Common myeloid progenitor, CD34-positive (primary cell): Measurements from ENCODE around the gene RRP36. TPM values are rescaled to one million over a fixed set of nuclear protein-coding genes. Genes with fewer than 3 reads are reported as not detected.
A peak's percentile ranks its signal among the peaks of the same experiment; 100 is the strongest.

Experiments used
- CTCF ChIA-PET: fragments of 350-600 bp; sonication (Branson Sonifier 250); formaldehyde crosslinking; loops from one replicate; lab custom pipeline; 2021; ENCODE audit warnings: antibody characterized with exemption; lab: Charles Lee
- POLR2A ChIA-PET: fragments of 350-600 bp; sonication (Branson Sonifier 250); formaldehyde crosslinking; loops from one replicate; lab custom pipeline; 2021; ENCODE audit warnings: antibody characterized with exemption; lab: Charles Lee
- DNase-seq, 3 donors: peaks; one replicate each; pipeline versions ENCODE4 v3.0.0 to v3.0.0-alpha.2; 2013
- H3K27ac ChIP-seq, 2 experiments: 1 replicate in 1 of 2; 2 replicates in 1 of 2; pipeline ENCODE4 v1.7.0; 2013; ENCODE audit warnings: inconsistent platforms in 2 of 2, low read length in 2 of 2, mild to moderate bottlenecking in 2 of 2, low read depth in 1 of 2, moderate library complexity in 1 of 2; ENCODE audit not compliant: severe bottlenecking in 2 of 2, insufficient read depth in 1 of 2, poor library complexity in 1 of 2
- H3K27me3 ChIP-seq, 5 experiments: replicated peaks in 2 of 5; 1 replicate in 3 of 5; 2 replicates in 2 of 5; pipeline versions ENCODE4 v1.6.1 to v1.7.0; 2013; ENCODE audit warnings: low read length in 4 of 5, mild to moderate bottlenecking in 2 of 5, moderate library complexity in 2 of 5, inconsistent platforms in 1 of 5; ENCODE audit not compliant: insufficient read depth in 5 of 5, control insufficient read depth in 4 of 5
- H3K36me3 ChIP-seq, 4 experiments: 1 replicate in 2 of 4; 2 replicates in 2 of 4; pipeline versions ENCODE4 v1.6.1 to v1.7.0; 2013; ENCODE audit warnings: low read length in 3 of 4, control low read depth in 1 of 4, mild to moderate bottlenecking in 1 of 4; ENCODE audit not compliant: control insufficient read depth in 4 of 4, insufficient read depth in 4 of 4
- H3K4me1 ChIP-seq, 4 experiments: 1 replicate in 3 of 4; 2 replicates in 1 of 4; pipeline versions ENCODE4 v1.6.1 to v1.7.1; 2013; ENCODE audit warnings: low read length in 3 of 4, mild to moderate bottlenecking in 3 of 4, control low read depth in 1 of 4, inconsistent platforms in 1 of 4, moderate library complexity in 1 of 4; ENCODE audit not compliant: control insufficient read depth in 4 of 4, insufficient read depth in 4 of 4; ENCODE audit errors: control extremely low read depth in 1 of 4
- H3K4me3 ChIP-seq, 7 experiments: 1 replicate in 4 of 7; 2 replicates in 3 of 7; pipeline versions ENCODE4 v1.5.1 to v1.7.0; 2013; ENCODE audit warnings: mild to moderate bottlenecking in 7 of 7, low read length in 6 of 7, moderate library complexity in 6 of 7, inconsistent platforms in 2 of 7, low read depth in 2 of 7, control low read depth in 1 of 7; ENCODE audit not compliant: insufficient read depth in 4 of 7, control insufficient read depth in 1 of 7; ENCODE audit errors: extremely low read depth in 1 of 7
- H3K9me3 ChIP-seq, 5 experiments: 1 replicate in 4 of 5; 2 replicates in 1 of 5; pipeline versions ENCODE4 v1.6.1 to v1.7.1; 2013; ENCODE audit warnings: low read length in 4 of 5, mild to moderate bottlenecking in 2 of 5, inconsistent platforms in 1 of 5, low read depth in 1 of 5, moderate library complexity in 1 of 5; ENCODE audit not compliant: control insufficient read depth in 4 of 5, insufficient read depth in 2 of 5; ENCODE audit errors: control extremely low read depth in 1 of 5
- WGBS: methylation state at CpG from one replicate; pipeline ENCODE4 v1.1.5; 2013; ENCODE audit not compliant: insufficient coverage; 5-methylcytosine and 5-hydroxymethylcytosine counted together
- polyA plus RNA-seq: library from polyadenylated mRNA; unstranded; fragments of 120-200 nt; gene quantifications from one replicate; pipeline ENCODE4 v1.2.1, GENCODE V29; 2013

The RRP36 gene, protein sequence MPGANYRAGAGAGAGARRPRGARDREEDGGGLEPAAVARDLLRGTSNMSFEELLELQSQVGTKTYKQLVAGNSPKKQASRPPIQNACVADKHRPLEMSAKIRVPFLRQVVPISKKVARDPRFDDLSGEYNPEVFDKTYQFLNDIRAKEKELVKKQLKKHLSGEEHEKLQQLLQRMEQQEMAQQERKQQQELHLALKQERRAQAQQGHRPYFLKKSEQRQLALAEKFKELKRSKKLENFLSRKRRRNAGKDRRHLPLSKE
- 29.1 TPM for polyA plus RNA-seq

DNA sequence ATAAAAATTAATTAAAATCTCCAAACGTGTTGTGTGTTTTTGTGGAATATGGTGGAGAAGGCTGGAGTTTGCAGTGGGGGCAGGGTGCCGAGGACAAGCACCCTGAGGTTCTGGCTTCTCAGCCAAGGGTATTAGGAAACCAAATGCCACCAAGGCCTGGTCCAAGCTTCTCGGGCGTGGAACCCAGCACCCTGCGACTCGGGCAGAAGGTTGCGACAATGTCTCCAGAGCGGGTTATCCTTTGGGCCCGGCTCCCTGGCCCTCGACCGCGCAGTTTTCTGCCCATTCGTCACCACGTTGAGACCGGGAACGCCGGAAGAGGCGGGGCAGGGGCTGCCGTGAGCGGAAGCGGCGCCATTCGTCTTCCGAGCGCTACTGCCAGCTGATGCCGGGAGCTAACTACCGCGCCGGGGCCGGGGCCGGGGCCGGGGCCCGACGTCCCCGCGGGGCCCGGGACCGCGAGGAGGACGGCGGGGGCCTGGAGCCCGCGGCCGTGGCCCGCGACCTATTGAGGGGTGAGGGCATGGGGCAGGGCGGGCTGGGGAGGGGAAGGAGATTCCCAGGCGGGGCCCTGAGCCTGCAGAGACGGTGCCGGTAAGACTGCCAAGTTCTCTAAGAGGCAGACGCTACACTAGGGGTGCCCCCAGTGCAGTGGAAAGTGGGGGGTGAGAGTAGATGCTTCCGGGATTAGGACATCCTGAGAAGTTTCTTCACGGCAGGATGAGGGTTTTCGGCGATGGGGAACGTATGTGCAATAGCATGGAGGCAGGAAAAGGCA, at the start of gene RRP36:
TSS of gene RRP36 (plus strand) at position 354 of the 778 bp plus-strand sequence. CDS start at position 386, 32 bp downstream.
- DNase-seq, result peak; percentile 31 to 49 (median 40)
- H3K9me3 ChIP-seq, result no peaks in the 10 kb centered on the region
- H3K27me3 ChIP-seq, result no peaks in the 10 kb centered on the region
- WGBS, result under 1% methylated on average over 55 of the region's 56 CpGs
- peaks cover 4 to 59% (median 43%) of the 10 kb centered on the region in 4 experiments for H3K36me3 ChIP-seq
- POLR2A ChIA-PET, result no interaction called here
- peak within 1 kb of the TSS; percentile 28 to 81 for H3K27ac ChIP-seq
- CTCF ChIA-PET, result interaction anchor here (0.7 to 2.0 kb wide), 5 partner anchors 8 to 123 kb away, joined by 3 to 5 read pairs (median 3); partner anchors contain the start of gene PEX6
- peak within 1 kb of the TSS; percentile 89 to 100 (median 95) for H3K4me3 ChIP-seq
- H3K4me1 ChIP-seq, result peaks cover 0 to 19% (median 18%) of the 10 kb centered on the region in 4 experiments

DNA sequence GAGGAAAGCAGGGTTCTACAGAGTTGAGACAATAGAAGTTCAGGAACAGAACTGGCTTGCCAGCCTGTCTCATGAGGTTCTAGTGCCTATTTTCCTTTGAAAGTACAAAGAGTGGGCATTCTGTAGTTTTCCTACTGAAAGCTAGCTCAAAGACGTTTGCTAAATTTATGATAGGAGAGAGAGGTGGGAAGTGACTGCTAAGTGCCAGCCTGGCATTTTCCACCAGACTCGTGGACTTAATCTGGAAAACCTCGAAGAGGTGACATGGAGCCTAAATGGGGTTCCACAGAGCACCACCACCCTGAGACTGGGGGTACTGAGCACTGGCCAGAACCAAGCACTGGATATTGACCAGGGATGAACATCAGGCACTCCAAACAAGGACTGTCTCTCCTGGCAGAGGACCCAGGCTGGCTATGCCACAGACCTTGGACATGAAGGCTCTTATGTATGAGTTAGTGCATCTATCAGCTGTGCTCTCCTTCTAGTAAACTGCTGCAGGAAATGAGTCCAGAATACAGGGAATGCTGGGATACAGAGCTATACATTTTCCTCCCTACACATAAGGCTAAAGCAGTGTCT, 49.6 kb upstream of the RRP36 start:
- no peak overlapping the region for H3K4me3 ChIP-seq
- POLR2A ChIA-PET, result no interaction called here
- CTCF ChIA-PET, result interaction anchor here (1.5 to 2.3 kb wide), 2 partner anchors 10 to 44 kb away, joined by 4 to 7 read pairs; no protein-coding TSS in a partner anchor
- no peaks in the 10 kb centered on the region for H3K27me3 ChIP-seq
- peaks cover 7 to 16% (median 11%) of the 10 kb centered on the region in 4 experiments for H3K4me1 ChIP-seq
- DNase-seq, result no peak
- WGBS, result 91% methylated on average over 3 of the region's 3 CpGs
- H3K36me3 ChIP-seq, result peaks cover 0 to 42% (median 26%) of the 10 kb centered on the region in 4 experiments
- H3K27ac ChIP-seq, result no peak overlapping the region
- no peaks in the 10 kb centered on the region for H3K9me3 ChIP-seq

DNA sequence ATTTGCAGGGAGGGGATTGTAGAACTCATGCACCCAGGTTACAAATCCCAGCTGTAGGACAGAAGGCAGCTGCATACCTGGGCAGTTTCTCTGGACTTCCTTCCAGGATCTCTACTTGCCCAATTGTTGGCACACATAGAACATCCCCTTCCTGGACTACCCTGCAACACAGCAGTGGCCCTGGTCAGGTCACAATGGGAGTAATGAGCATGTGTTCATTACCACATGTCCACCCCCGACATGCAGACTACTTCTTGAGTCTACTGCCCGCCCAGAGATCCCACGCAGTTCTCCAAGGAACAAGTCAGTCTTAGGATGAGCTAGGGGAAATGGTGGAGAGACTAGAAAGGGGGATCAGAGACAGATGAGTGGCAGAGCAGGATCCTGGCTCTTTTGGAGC, 47.5 kb upstream of the RRP36 start:
- Histone ChIP-seq H3K27me3 (no peaks in the 10 kb centered on the region), H3K36me3 (peaks cover 0 to 26% (median 20%) of the 10 kb centered on the region in 4 experiments), H3K27ac (no peak overlapping the region), H3K4me1 (peaks cover 7 to 23% (median 18%) of the 10 kb centered on the region in 4 experiments), H3K4me3 (no peak overlapping the region), H3K9me3 (no peaks in the 10 kb centered on the region)
- CTCF ChIA-PET, result interaction anchor here (1.0 to 3.3 kb wide), 2 partner anchors 9 to 61 kb away, joined by 3 to 15 read pairs; no protein-coding TSS in a partner anchor
- WGBS, result no CpG with 5 or more reads among the region's 3 CpGs
- no peak for DNase-seq
- POLR2A ChIA-PET, result no interaction called here

GRCh38 chr6:42974919-42975505, 46.4 kb upstream of the RRP36 start:
- Histone ChIP-seq H3K4me3 (no peak overlapping the region), H3K9me3 (no peaks in the 10 kb centered on the region), H3K4me1 (peaks cover 14 to 32% (median 26%) of the 10 kb centered on the region in 4 experiments), H3K27me3 (no peaks in the 10 kb centered on the region), H3K27ac (no peak overlapping the region), H3K36me3 (peaks cover 0 to 16% (median 12%) of the 10 kb centered on the region in 4 experiments)
- ChIA-PET POLR2A (interaction anchor here (0.6 kb wide), 1 partner anchor 61 kb away, joined by 3 read pairs; no protein-coding TSS in a partner anchor), CTCF (interaction anchor here (3.3 kb wide), 1 partner anchor 10 kb away, joined by 15 read pairs; no protein-coding TSS in a partner anchor)
- WGBS, result 97% methylated on average over 5 of the region's 5 CpGs
- DNase-seq, result no peak

- CTCF ChIA-PET, result interaction anchor here (0.9 to 1.2 kb wide), 3 partner anchors 10 to 42 kb away, joined by 3 to 5 read pairs (median 4); no protein-coding TSS in a partner anchor
- WGBS, result under 1% methylated on average over 24 of the region's 28 CpGs
- POLR2A ChIA-PET, result interaction anchor here (0.9 to 2.5 kb wide), 4 partner anchors 8 to 81 kb away, joined by 3 to 13 read pairs (median 4); partner anchors contain the start of genes CNPY3, CUL7, KLC4 and MRPL2
Measured at GRCh38 chr6:42978487-42978838, 43.0 kb upstream of the RRP36 start.

GRCh38 chr6:42978839-42979522, 42.4 kb upstream of the RRP36 start, which contains the start of gene PEX6:
PEX6 (minus strand) TSS chr6:42979181; CDS start chr6:42979150, 31 bp downstream.
- peak; percentile 92 to 95 (median 94) for DNase-seq
- ChIA-PET CTCF (interaction anchor here (0.9 to 1.6 kb wide), 6 partner anchors 9 to 66 kb away, joined by 3 to 6 read pairs (median 4); no protein-coding TSS in a partner anchor), POLR2A (interaction anchor here (0.9 to 2.5 kb wide), 4 partner anchors 9 to 80 kb away, joined by 3 to 13 read pairs (median 4); partner anchors contain the start of genes CNPY3, CUL7, KLC4 and MRPL2)
- H3K9me3 ChIP-seq, result no peaks in the 10 kb centered on the region
- H3K27me3 ChIP-seq, result no peaks in the 10 kb centered on the region
- peak within 1 kb of the TSS; percentile 80 to 97 (median 91) for H3K4me3 ChIP-seq
- WGBS, result 0% methylated on average over 55 of the region's 59 CpGs
- H3K4me1 ChIP-seq, result peaks cover 9 to 25% (median 24%) of the 10 kb centered on the region in 4 experiments
- peaks cover 0 to 11% (median 3%) of the 10 kb centered on the region in 4 experiments for H3K36me3 ChIP-seq
- peak within 1 kb of the TSS; percentile 66 to 88 for H3K27ac ChIP-seq

More at GRCh38 chr6:42978487-42978838, 43.0 kb upstream of the RRP36 start:
- H3K36me3 ChIP-seq, result peaks cover 0 to 13% (median 8%) of the 10 kb centered on the region in 4 experiments
- DNase-seq, result peak in 1 of 3 donors; percentile 11
- peak overlapping the region; percentile 80 to 97 (median 91) for H3K4me3 ChIP-seq
- no peaks in the 10 kb centered on the region for H3K27me3 ChIP-seq
- peak overlapping the region; percentile 66 to 88 for H3K27ac ChIP-seq
- H3K4me1 ChIP-seq, result peaks cover 9 to 20% (median 19%) of the 10 kb centered on the region in 4 experiments
- H3K9me3 ChIP-seq, result no peaks in the 10 kb centered on the region
